Measurements from ENCODE around the gene SERPINA5. TPM values are rescaled to one million over a fixed set of nuclear protein-coding genes. Genes with fewer than 3 reads are reported as not detected.

Gene SERPINA5
- total and polyA plus RNA-seq, 2 of the 13 experiments (the other 11 are each of a cell fraction or from before 2014, with no cell fraction given) = 449 to 498 TPM

GRCh38 chr14:94550041-94550440 is 31.2 kb upstream of the SERPINA5 start (continued):
- TF ChIP-seq ZNF224 (CRISPR knock-in tag; IDR thresholded peaks at IDR 0.05) = no peak

- Histone ChIP-seq H3K27ac (ENCODE audit: extremely low read length, insufficient read depth, low read length) (no peak overlapping the region), H3K36me3 (replicated peaks in 1 of 2; ENCODE audit: control insufficient read depth in 1 of 2, insufficient read depth in 2 of 2, low read length in 2 of 2) (no peaks in the 10 kb centered on the region), H3K4me1 (ENCODE audit: insufficient read depth, low read length) (peaks cover 35% of the 10 kb centered on the region), H3K9ac (ENCODE audit: insufficient read depth, low read depth, low read length) (no peak overlapping the region), H3K79me2 (ENCODE audit: insufficient read depth, low read length) (no peaks in the 10 kb centered on the region), H2AFZ (ENCODE audit: low read length) (no peak overlapping the region), H3K9me3 (ENCODE audit: low read length) (peaks cover 29% of the 10 kb centered on the region), H3K4me3 (replicated peaks in 1 of 3; ENCODE audit: insufficient read depth in 1 of 3, low read depth in 2 of 3, low read length in 3 of 3) (no peak overlapping the region), H3K27me3 (ENCODE audit: control insufficient read depth in 1 of 2, insufficient read depth in 2 of 2, low read length in 2 of 2) (no peaks in the 10 kb centered on the region), H3K4me2 (ENCODE audit: low read depth, low read length) (no peak overlapping the region), H4K20me1 (ENCODE audit: insufficient read depth, low read length) (no peaks in the 10 kb centered on the region)
- no peak for FAIRE-seq
- CTCF ChIA-PET (ENCODE audit: low intra/inter-chr PET ratio, low total read pairs) = no interaction called here
- 93% methylated on average over 9 of the region's 9 CpGs for WGBS (ENCODE audit: low lambda C conversion rate)
- no peak for ATAC-seq
- no peak for DNase-seq (ENCODE audit: low spot score)
- TF ChIP-seq U2AF1 (optimal IDR thresholded peaks at IDR 0.05; ENCODE audit: low read depth, low read length) (no peak), PAF1 (CRISPR knock-in tag; IDR thresholded peaks at IDR 0.05) (no peak), TSC22D2 (CRISPR knock-in tag; IDR thresholded peaks at IDR 0.05; ENCODE audit: borderline replicate concordance) (no peak), HNRNPH1 (optimal IDR thresholded peaks at IDR 0.05; ENCODE audit: low read depth, low read length) (no peak), KLF9 (CRISPR knock-in tag; IDR thresholded peaks at IDR 0.05; ENCODE audit: low read depth) (no peak), ZNF781 (CRISPR knock-in tag; IDR thresholded peaks at IDR 0.05; ENCODE audit: borderline replicate concordance, not compliant biosample characterization) (no peak)
- no TSS peak for BruUV-seq (replicated peaks)
- in situ Hi-C loops (cut with HindIII; ENCODE audit: extremely low pct_ligation_motif_present, low pct_unique_long_range_greater_than_20kb) = no loop called here
- POLR2A ChIA-PET = no interaction called here
- intact Hi-C loops (cut with micrococcal nuclease; ENCODE audit: unreplicated experiment) = no loop called here
Measured at GRCh38 chr14:94555991-94556390, 25.2 kb upstream of the SERPINA5 start.

- FAIRE-seq (no peak), ATAC-seq (no peak), DNase-seq (ENCODE audit: low spot score) (no peak)
- TF ChIP-seq ZNF331 (CRISPR knock-in tag; IDR thresholded peaks at IDR 0.05) (peak; percentile 99), RBM22 (optimal IDR thresholded peaks at IDR 0.05; ENCODE audit: low read length) (no peak)
- POLR2A ChIA-PET = no interaction called here
- in situ Hi-C loops (cut with HindIII; ENCODE audit: extremely low pct_ligation_motif_present, low pct_unique_long_range_greater_than_20kb) = no loop called here
- H3K4me1 ChIP-seq (ENCODE audit: insufficient read depth, low read length) = peaks cover 39% of the 10 kb centered on the region
- no TSS peak for BruUV-seq (replicated peaks)
- no peaks in the 10 kb centered on the region for H3K27me3 ChIP-seq (ENCODE audit: control insufficient read depth in 1 of 2, insufficient read depth in 2 of 2, low read length in 2 of 2)
- peaks cover 25% of the 10 kb centered on the region for H3K9me3 ChIP-seq (ENCODE audit: low read length)
- H3K9ac ChIP-seq (ENCODE audit: insufficient read depth, low read depth, low read length) = no peak overlapping the region
- no peaks in the 10 kb centered on the region for H4K20me1 ChIP-seq (ENCODE audit: insufficient read depth, low read length)
- no peak overlapping the region for H3K4me2 ChIP-seq (ENCODE audit: low read depth, low read length)
- intact Hi-C loops (cut with micrococcal nuclease; ENCODE audit: unreplicated experiment) = no loop called here
- 100% methylated on average over 1 of the region's 1 CpG for WGBS (ENCODE audit: low lambda C conversion rate)
- H3K79me2 ChIP-seq (ENCODE audit: insufficient read depth, low read length) = no peaks in the 10 kb centered on the region
- CTCF ChIA-PET (ENCODE audit: low intra/inter-chr PET ratio, low total read pairs) = no interaction called here
- no peaks in the 10 kb centered on the region for H3K36me3 ChIP-seq (replicated peaks in 1 of 2; ENCODE audit: control insufficient read depth in 1 of 2, insufficient read depth in 2 of 2, low read length in 2 of 2)
- no peak overlapping the region for H3K27ac ChIP-seq (ENCODE audit: extremely low read length, insufficient read depth, low read length)
- H2AFZ ChIP-seq (ENCODE audit: low read length) = no peak overlapping the region
- no peak overlapping the region for H3K4me3 ChIP-seq (replicated peaks in 1 of 3; ENCODE audit: insufficient read depth in 1 of 3, low read depth in 2 of 3, low read length in 3 of 3)
Measured at GRCh38 chr14:94557327-94557726, 23.9 kb upstream of the SERPINA5 start.
